NOMO-1 treated with dmso at 0.1 percent for 144 hours (cell line): ENCODE measurements around the gene ARHGEF4.
"Not testable (repeated sequence)": the region's sequence is repeated elsewhere in the genome, so short reads cannot be mapped to it uniquely, and the experiment has no call there.

Experiments
- DNase-seq: peaks from one replicate; lab custom pipeline; 2025; ENCODE audit not compliant: unreplicated experiment; lab: John Stamatoyannopoulos, UW

ARHGEF4 gene

GRCh38 chr2:131046028-131046917 lies 209.6 kb downstream of the ARHGEF4 start:
- DNase-seq = no peak

- no peak for DNase-seq
Observed at GRCh38 chr2:131046918-131047652, 210.4 kb downstream of the ARHGEF4 start.

- DNase-seq = no peak
Observed at GRCh38 chr2:131047920-131048560, 211.3 kb downstream of the ARHGEF4 start.

GRCh38 chr2:131048641-131049040 lies 211.9 kb downstream of the ARHGEF4 start:
- DNase-seq = no peak

- no peak for DNase-seq
Observed at GRCh38 chr2:131049150-131049718, 212.5 kb downstream of the ARHGEF4 start.

- no peak for DNase-seq
Observed at GRCh38 chr2:131050896-131051295, 214.2 kb downstream of the ARHGEF4 start.

- no peak for DNase-seq
Observed at GRCh38 chr2:131052741-131053263, 216.1 kb downstream of the ARHGEF4 start.

- no peak for DNase-seq
Observed at GRCh38 chr2:131054488-131054887, 217.8 kb downstream of the ARHGEF4 start.

GRCh38 chr2:131055169-131056065 lies 218.7 kb downstream of the ARHGEF4 start:
- DNase-seq = no peak

GRCh38 chr2:131056204-131056931 lies 219.7 kb downstream of the ARHGEF4 start:
- no peak for DNase-seq

- DNase-seq = no peak
Observed at GRCh38 chr2:131056932-131057287, 220.2 kb downstream of the ARHGEF4 start.

GRCh38 chr2:131058214-131058843 lies 221.6 kb downstream of the ARHGEF4 start:
- no peak for DNase-seq

GRCh38 chr2:131058920-131059319 lies 222.2 kb downstream of the ARHGEF4 start:
- DNase-seq = no peak

- no peak for DNase-seq
Observed at GRCh38 chr2:131063501-131064283, 227.0 kb downstream of the ARHGEF4 start.

GRCh38 chr2:131064589-131065512 lies 228.1 kb downstream of the ARHGEF4 start:
- no peak for DNase-seq

GRCh38 chr2:131067465-131068125 lies 230.9 kb downstream of the ARHGEF4 start:
- DNase-seq = no peak

- DNase-seq = not testable (repeated sequence)
Observed at GRCh38 chr2:131068172-131068571, 231.5 kb downstream of the ARHGEF4 start.
